SU-DHL-6 (cell line): ENCODE measurements around the gene EHBP1.

Source experiments
- H2AFZ ChIP-seq: fragments of 200-600 bp; sonication (generic); 2 replicates; pipeline ENCODE4 v1.6.1; 2014; ENCODE audit warnings: low read depth, mild to moderate bottlenecking, moderate library complexity, mixed read lengths, antibody characterized with exemption, low read length; ENCODE audit not compliant: severe bottlenecking
- H3F3A ChIP-seq: fragments of 200-600 bp; shearing (Covaris generic); 2 replicates; pipeline ENCODE4 v1.6.0; 2016; ENCODE audit warnings: antibody characterized with exemption, mild to moderate bottlenecking; ENCODE audit not compliant: insufficient read depth
- H3K27ac ChIP-seq: fragments of 200-600 bp; sonication (generic); 2 replicates; pipeline ENCODE4 v1.5.1; 2016; ENCODE audit warnings: low read depth, mild to moderate bottlenecking, low read length, moderate library complexity, mixed read lengths
- H3K27me3 ChIP-seq: fragments of 200-600 bp; sonication (generic), shearing (Covaris generic); 2 replicates; pipeline ENCODE4 v1.6.0; 2014; ENCODE audit warnings: mild to moderate bottlenecking, low read length
- H3K36me3 ChIP-seq: fragments of 200-600 bp; sonication (generic); 2 replicates; pipeline ENCODE4 v1.6.1; 2014; ENCODE audit warnings: mild to moderate bottlenecking, low read length, mixed read lengths
- H3K4me2 ChIP-seq: fragments of 300-600, 200-600 bp; shearing (Covaris generic), sonication (generic); 2 replicates; pipeline ENCODE4 v1.6.0; 2014; ENCODE audit warnings: low read length, low read depth, mild to moderate bottlenecking; ENCODE audit not compliant: poor library complexity, severe bottlenecking
- H3K4me3 ChIP-seq: fragments of 200-600 bp; sonication (generic); 2 replicates; pipeline ENCODE4 v1.5.1; 2014; ENCODE audit warnings: antibody characterized with exemption, low read length, mild to moderate bottlenecking, mixed read lengths; ENCODE audit not compliant: insufficient read depth, poor library complexity, severe bottlenecking
- H3K79me2 ChIP-seq: fragments of 200-600 bp; sonication (generic); 2 replicates; pipeline ENCODE4 v1.6.1; 2014; ENCODE audit warnings: mild to moderate bottlenecking, low read length, moderate library complexity; ENCODE audit not compliant: insufficient read depth
- H3K9ac ChIP-seq: fragments of 200-600 bp; sonication (generic); 2 replicates; pipeline ENCODE4 v1.7.0; 2014; ENCODE audit warnings: mild to moderate bottlenecking, low read length
- H3K9me2 ChIP-seq: fragments of 200-600 bp; sonication (generic); replicated peaks from 2 replicates; pipeline ENCODE4 v1.6.1; 2014; ENCODE audit warnings: low read length; ENCODE audit not compliant: insufficient read depth
- H3K9me3 ChIP-seq: fragments of 200-600 bp; sonication (generic); 2 replicates; pipeline ENCODE4 v1.6.1; 2014; ENCODE audit warnings: low read length, mixed read lengths; ENCODE audit not compliant: insufficient read depth
- H4K20me1 ChIP-seq: fragments of 200-600 bp; sonication (generic); 2 replicates; pipeline ENCODE4 v1.6.1; 2014; ENCODE audit warnings: low read depth, mild to moderate bottlenecking, antibody characterized with exemption, low read length, moderate library complexity, mixed read lengths
- EZH2phosphoT487 ChIP-seq: fragments of 200-600 bp; sonication (generic), shearing (Covaris generic); conservative IDR thresholded peaks from 2 replicates; pipeline ENCODE4 v1.6.1; 2018; ENCODE audit warnings: mild to moderate bottlenecking, antibody characterized with exemption, low read length, moderate library complexity, mixed read lengths
- TF ChIP-seq, protein P1 (sequence below): fragments of 200-600 bp; sonication (generic); IDR thresholded peaks from one replicate; pipeline ENCODE4 v1.5.1; 2017; ENCODE audit warnings: antibody characterized with exemption, mild to moderate bottlenecking, low read length, moderate library complexity; ENCODE audit not compliant: insufficient read depth, poor library complexity, severe bottlenecking

The EHBP1 gene

DNA sequence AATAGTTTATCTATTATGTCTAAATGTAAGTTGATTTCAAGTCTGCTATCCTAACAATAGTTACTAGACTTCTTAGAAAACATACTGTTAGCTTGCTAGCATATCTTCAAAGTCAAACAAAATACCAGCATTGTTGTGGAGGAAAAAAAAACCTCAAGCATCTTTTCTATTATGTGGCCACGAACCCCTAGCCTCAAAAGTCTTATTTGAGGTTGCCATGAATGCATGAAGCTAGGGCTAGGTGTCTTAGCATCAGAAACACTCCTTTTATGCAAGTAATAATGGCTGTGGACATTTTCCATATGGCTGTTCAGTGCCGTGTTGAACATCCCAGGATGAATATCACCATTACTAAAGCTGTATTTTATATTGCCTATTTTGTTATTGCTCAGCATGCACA is 258.5 kb downstream of the EHBP1 start:
- Histone ChIP-seq H3K9me2 (no peaks in the 10 kb centered on the region), H3K27ac (no peak overlapping the region), H3K4me3 (no peak overlapping the region), H3F3A (no peaks in the 10 kb centered on the region; the same call in 1 of the 2 replicates), H3K36me3 (no peaks in the 10 kb centered on the region), H3K27me3 (no peaks in the 10 kb centered on the region), H3K4me2 (no peak overlapping the region), H4K20me1 (no peaks in the 10 kb centered on the region), H3K9ac (no peak overlapping the region), H3K9me3 (no peaks in the 10 kb centered on the region), H2AFZ (no peak overlapping the region), H3K79me2 (no peaks in the 10 kb centered on the region)
- TF ChIP-seq, protein P1, sequence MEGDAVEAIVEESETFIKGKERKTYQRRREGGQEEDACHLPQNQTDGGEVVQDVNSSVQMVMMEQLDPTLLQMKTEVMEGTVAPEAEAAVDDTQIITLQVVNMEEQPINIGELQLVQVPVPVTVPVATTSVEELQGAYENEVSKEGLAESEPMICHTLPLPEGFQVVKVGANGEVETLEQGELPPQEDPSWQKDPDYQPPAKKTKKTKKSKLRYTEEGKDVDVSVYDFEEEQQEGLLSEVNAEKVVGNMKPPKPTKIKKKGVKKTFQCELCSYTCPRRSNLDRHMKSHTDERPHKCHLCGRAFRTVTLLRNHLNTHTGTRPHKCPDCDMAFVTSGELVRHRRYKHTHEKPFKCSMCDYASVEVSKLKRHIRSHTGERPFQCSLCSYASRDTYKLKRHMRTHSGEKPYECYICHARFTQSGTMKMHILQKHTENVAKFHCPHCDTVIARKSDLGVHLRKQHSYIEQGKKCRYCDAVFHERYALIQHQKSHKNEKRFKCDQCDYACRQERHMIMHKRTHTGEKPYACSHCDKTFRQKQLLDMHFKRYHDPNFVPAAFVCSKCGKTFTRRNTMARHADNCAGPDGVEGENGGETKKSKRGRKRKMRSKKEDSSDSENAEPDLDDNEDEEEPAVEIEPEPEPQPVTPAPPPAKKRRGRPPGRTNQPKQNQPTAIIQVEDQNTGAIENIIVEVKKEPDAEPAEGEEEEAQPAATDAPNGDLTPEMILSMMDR = no peak
- TF ChIP-seq EZH2phosphoT487 = no peak

DNA sequence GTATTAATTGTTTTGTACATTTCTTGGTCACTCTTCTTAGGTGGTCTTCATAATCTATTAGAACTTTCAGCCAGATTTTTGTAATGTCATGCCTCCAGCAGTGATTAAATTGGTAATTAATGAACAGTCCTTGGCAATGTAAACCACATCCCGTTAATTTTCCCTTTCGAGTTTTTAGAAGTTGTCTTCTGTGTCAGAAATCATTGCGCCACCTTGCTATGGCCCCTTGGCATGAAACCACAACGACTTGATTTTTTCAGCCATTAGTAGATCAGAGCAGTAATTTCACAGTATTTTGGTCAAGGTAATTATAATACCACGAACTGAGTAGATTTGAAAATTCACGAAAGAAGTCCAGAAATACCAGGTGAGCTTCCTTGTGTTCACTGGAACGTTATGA is 259.2 kb downstream of the EHBP1 start:
- TF ChIP-seq, protein P1 = no peak
- no peak for TF ChIP-seq EZH2phosphoT487
- Histone ChIP-seq H3K4me2 (no peak overlapping the region), H3K9ac (no peak overlapping the region), H3F3A (no peaks in the 10 kb centered on the region; the same call in 1 of the 2 replicates), H3K9me3 (no peaks in the 10 kb centered on the region), H3K27me3 (no peaks in the 10 kb centered on the region), H3K27ac (no peak overlapping the region), H2AFZ (no peak overlapping the region), H3K79me2 (no peaks in the 10 kb centered on the region), H4K20me1 (no peaks in the 10 kb centered on the region), H3K9me2 (no peaks in the 10 kb centered on the region), H3K36me3 (no peaks in the 10 kb centered on the region), H3K4me3 (no peak overlapping the region)

DNA sequence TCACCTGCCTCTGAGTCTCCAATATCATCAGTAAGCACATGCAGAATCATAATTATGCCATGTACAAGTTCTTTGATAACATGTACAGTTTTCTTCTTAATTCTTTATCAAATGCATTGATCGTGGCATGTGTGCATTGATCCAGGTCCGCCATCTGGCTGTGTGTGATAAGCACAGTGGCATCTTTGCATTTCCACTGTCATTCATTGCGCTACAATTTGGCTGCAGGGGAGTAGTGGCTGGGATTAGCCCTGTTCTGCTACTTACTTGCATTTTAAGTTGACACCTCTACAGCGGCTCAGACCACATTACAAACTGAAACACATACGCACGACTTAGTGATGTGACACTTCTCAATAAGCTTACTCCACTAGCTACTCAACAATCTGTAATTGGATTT is 261.5 kb downstream of the EHBP1 start:
- no peak overlapping the region for H3K9ac ChIP-seq
- H3K4me3 ChIP-seq = no peak overlapping the region

More for the DNA sequence above, 261.5 kb downstream of the EHBP1 start:
- H3K79me2 ChIP-seq = no peaks in the 10 kb centered on the region
- H3K27ac ChIP-seq = no peak overlapping the region
- no peak overlapping the region for H2AFZ ChIP-seq
- no peak overlapping the region for H3K4me2 ChIP-seq
- no peaks in the 10 kb centered on the region for H3K9me3 ChIP-seq
- H3K9me2 ChIP-seq = no peaks in the 10 kb centered on the region
- H3K27me3 ChIP-seq = no peaks in the 10 kb centered on the region
- H3K36me3 ChIP-seq = no peaks in the 10 kb centered on the region
- TF ChIP-seq EZH2phosphoT487 = no peak
- TF ChIP-seq, protein P1 = no peak
- H3F3A ChIP-seq = no peaks in the 10 kb centered on the region; the same call in 1 of the 2 replicates
- no peaks in the 10 kb centered on the region for H4K20me1 ChIP-seq
